ENCODE data around the gene ZC3H12A.
A peak's percentile ranks its signal among the peaks of the same experiment; 100 is the strongest.
"Not testable (repeated sequence)": the region's sequence is repeated elsewhere in the genome, so short reads cannot be mapped to it uniquely, and the experiment has no call there.

ZC3H12A gene

DNA sequence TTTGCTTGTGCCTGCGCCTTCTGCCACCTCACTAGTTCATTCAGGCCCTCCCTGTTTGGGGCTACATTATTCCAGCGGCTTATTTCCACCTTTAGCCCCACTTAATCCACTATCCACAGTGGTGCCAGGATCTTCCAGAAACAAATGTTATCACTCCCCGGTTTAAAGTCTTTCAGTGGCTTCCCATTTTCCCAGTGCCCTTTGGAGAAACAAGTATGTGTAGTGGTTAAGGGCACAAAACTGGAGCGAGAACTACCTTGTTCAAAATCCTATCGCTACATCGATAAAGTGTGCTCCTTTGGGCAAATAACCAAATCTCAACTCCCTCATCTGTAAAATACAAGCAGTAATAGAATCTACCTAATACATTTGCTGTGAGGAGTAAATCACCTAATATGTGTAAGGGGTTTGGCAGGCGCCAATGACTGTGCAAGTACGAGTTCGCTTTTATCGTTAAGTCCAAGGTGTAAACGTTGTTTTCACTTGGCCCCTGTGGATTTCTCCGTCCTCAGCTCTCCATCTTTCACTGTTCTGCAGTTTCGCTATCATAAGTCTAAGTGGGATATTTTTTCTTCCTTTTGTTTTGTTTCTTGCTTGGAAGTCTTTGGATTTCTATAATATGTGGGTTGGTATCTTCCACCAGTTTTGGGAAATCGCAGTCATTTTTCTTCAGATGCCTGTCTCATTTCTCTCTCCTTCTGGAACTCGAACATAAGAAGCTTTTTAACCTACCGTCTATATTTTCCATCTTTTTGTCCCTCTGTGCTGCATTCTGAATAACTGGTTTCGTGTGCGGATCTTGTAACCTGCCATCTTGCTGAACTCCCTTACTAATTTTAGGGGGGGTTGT lies 41.0 kb downstream of the ZC3H12A start:
- Histone ChIP-seq H3K9me3 (ENCODE audit: insufficient read depth, low read length) (no peaks in the 10 kb centered on the region), H3K36me3 (replicated peaks; ENCODE audit: low read depth, low read length) (peaks cover 8% of the 10 kb centered on the region), H3K27ac (ENCODE audit: low read length) (peak overlapping the region; percentile 38; the same call in 1 of the 2 replicates), H4K20me1 (ENCODE audit: insufficient read depth, low read length) (peaks cover 4% of the 10 kb centered on the region; the same call in 1 of the 2 replicates), H3K27me3 (ENCODE audit: low read depth, low read length) (no peaks in the 10 kb centered on the region), H3K4me1 (ENCODE audit: low read length) (peaks cover 10% of the 10 kb centered on the region), H2AFZ (ENCODE audit: low read depth, low read length) (peak overlapping the region; percentile 62; the same call in 1 of the 2 replicates), H3K4me2 (ENCODE audit: low read length) (peak overlapping the region; percentile 97), H3K4me3 (ENCODE audit: low read length) (peak overlapping the region; percentile 92), H3K79me2 (ENCODE audit: low read length) (peaks cover 11% of the 10 kb centered on the region), H3K9ac (ENCODE audit: low read length) (peak overlapping the region; percentile 80)
- TF ChIP-seq, protein P1, sequence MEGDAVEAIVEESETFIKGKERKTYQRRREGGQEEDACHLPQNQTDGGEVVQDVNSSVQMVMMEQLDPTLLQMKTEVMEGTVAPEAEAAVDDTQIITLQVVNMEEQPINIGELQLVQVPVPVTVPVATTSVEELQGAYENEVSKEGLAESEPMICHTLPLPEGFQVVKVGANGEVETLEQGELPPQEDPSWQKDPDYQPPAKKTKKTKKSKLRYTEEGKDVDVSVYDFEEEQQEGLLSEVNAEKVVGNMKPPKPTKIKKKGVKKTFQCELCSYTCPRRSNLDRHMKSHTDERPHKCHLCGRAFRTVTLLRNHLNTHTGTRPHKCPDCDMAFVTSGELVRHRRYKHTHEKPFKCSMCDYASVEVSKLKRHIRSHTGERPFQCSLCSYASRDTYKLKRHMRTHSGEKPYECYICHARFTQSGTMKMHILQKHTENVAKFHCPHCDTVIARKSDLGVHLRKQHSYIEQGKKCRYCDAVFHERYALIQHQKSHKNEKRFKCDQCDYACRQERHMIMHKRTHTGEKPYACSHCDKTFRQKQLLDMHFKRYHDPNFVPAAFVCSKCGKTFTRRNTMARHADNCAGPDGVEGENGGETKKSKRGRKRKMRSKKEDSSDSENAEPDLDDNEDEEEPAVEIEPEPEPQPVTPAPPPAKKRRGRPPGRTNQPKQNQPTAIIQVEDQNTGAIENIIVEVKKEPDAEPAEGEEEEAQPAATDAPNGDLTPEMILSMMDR (IDR thresholded peaks at IDR 0.05; ENCODE audit: low read depth, low read length) = no peak

DNA sequence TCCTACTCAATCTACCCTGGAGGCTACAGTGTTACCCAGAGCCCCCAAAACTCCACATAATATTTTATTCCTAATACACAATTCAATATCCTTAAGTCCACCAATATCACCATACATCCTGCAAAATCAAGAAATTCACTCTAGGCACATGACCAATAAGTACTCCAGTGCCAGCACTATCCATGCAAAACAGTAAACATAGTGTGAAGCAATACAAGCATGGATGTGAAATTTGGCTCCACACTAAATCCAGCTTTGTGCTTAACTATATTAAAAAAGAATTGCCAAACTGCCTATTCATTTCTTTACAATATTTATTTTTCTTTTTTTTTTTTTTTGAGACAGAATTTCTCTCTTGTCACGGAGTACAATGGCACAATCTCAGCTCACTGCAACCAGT lies 43.2 kb downstream of the ZC3H12A start:
- Histone ChIP-seq H3K9me3 (ENCODE audit: insufficient read depth, low read length) (no peaks in the 10 kb centered on the region), H2AFZ (ENCODE audit: low read depth, low read length) (no peak overlapping the region), H4K20me1 (ENCODE audit: insufficient read depth, low read length) (peaks cover 4% of the 10 kb centered on the region; the same call in 1 of the 2 replicates), H3K27me3 (ENCODE audit: low read depth, low read length) (no peaks in the 10 kb centered on the region), H3K9ac (ENCODE audit: low read length) (no peak overlapping the region), H3K27ac (ENCODE audit: low read length) (no peak overlapping the region), H3K4me1 (ENCODE audit: low read length) (peaks cover 10% of the 10 kb centered on the region), H3K4me2 (ENCODE audit: low read length) (no peak overlapping the region), H3K4me3 (ENCODE audit: low read length) (no peak overlapping the region), H3K79me2 (ENCODE audit: low read length) (peaks cover 11% of the 10 kb centered on the region), H3K36me3 (replicated peaks; ENCODE audit: low read depth, low read length) (peaks cover 4% of the 10 kb centered on the region)
- TF ChIP-seq EZH2phosphoT487 (IDR thresholded peaks at IDR 0.05; ENCODE audit: low read depth) = no peak
- TF ChIP-seq, protein P1 (IDR thresholded peaks at IDR 0.05; ENCODE audit: low read depth, low read length) = no peak

DNA sequence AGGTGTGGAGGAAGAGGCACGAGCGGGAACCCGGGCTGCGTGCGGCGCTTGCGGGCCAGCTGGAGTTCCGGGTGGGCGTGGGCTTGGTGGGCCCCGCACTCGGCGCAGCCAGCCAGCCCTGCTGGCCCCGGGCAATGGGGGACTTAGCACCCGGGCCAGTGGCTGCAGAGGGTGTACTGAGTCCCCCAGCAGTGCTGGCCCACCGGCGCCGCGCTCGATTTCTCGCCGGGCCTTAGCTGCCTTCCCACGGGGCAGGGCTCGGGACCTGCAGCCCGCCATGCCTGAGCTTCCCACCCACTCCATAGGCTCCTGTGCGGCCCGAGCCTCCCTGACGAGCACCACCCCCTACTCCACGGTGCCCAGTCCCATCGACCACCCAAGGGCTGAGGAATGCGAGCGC lies 43.9 kb downstream of the ZC3H12A start:
- not testable (repeated sequence) for H3K4me1 ChIP-seq (ENCODE audit: low read length); H3K4me3 ChIP-seq (ENCODE audit: low read length); H3K9ac ChIP-seq (ENCODE audit: low read length); H4K20me1 ChIP-seq (ENCODE audit: insufficient read depth, low read length); H3K27ac ChIP-seq (ENCODE audit: low read length); H3K4me2 ChIP-seq (ENCODE audit: low read length); H2AFZ ChIP-seq (ENCODE audit: low read depth, low read length); H3K36me3 ChIP-seq (replicated peaks; ENCODE audit: low read depth, low read length); H3K79me2 ChIP-seq (ENCODE audit: low read length); H3K27me3 ChIP-seq (ENCODE audit: low read depth, low read length); H3K9me3 ChIP-seq (ENCODE audit: insufficient read depth, low read length)

DNA sequence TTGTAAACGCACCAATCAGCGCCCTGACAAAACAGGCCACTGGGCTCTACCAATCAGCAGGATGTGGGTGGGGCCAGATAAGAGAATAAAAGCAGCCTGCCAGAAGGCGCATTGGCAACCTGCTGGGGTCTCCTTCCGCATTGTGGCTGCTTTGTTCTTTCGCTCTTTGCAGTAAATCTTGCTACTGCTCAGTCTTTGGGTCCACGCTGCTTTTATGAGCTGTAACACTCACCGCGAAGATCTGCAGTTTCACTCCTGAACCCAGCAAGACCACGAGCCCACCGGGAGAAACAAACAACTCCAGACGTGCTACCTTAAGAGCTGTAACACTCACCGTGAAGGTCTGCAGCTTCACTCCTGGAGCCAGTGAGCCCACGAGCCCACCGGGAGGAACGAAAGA lies 44.5 kb downstream of the ZC3H12A start:
- H3K4me3 ChIP-seq (ENCODE audit: low read length); H3K9ac ChIP-seq (ENCODE audit: low read length); H3K27ac ChIP-seq (ENCODE audit: low read length): not testable (repeated sequence)

DNA sequence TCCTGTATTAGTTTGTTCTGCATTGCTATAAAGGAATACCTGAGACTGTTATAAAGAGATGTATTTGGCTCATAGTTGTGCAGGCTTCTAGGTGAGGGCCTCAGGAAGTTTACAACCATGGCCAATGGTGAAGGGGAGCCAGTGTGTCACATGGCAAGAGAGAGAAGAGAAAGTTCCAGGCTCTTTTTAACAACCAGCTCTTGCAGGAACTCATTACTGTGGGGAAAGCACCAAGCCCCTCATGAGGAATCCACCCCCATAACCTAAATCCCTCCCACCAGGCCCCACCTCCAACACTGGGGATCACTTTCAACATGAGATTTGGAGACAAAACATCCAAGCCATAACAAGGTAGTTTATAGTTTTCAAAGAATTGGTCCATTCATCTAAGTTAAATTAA lies 45.2 kb downstream of the ZC3H12A start:
- H3K36me3 ChIP-seq (replicated peaks; ENCODE audit: low read depth, low read length) = no peaks in the 10 kb centered on the region
- H3K27ac ChIP-seq (ENCODE audit: low read length) = no peak overlapping the region
- H3K79me2 ChIP-seq (ENCODE audit: low read length) = no peaks in the 10 kb centered on the region
- no peak overlapping the region for H3K9ac ChIP-seq (ENCODE audit: low read length)
- H3K27me3 ChIP-seq (ENCODE audit: low read depth, low read length) = no peaks in the 10 kb centered on the region
- TF ChIP-seq, protein P1 (IDR thresholded peaks at IDR 0.05; ENCODE audit: low read depth, low read length) = no peak
- no peak for TF ChIP-seq EZH2phosphoT487 (IDR thresholded peaks at IDR 0.05; ENCODE audit: low read depth)
- H3K9me3 ChIP-seq (ENCODE audit: insufficient read depth, low read length) = no peaks in the 10 kb centered on the region
- no peak overlapping the region for H3K4me3 ChIP-seq (ENCODE audit: low read length)
- H3K4me2 ChIP-seq (ENCODE audit: low read length) = no peak overlapping the region
- H2AFZ ChIP-seq (ENCODE audit: low read depth, low read length) = no peak overlapping the region
- H4K20me1 ChIP-seq (ENCODE audit: insufficient read depth, low read length) = no peaks in the 10 kb centered on the region
- peaks cover 4% of the 10 kb centered on the region; the same call in 1 of the 2 replicates for H3K4me1 ChIP-seq (ENCODE audit: low read length)

More for the DNA sequence above, 44.5 kb downstream of the ZC3H12A start:
- not testable (repeated sequence) for H3K36me3 ChIP-seq (replicated peaks; ENCODE audit: low read depth, low read length); H3K4me1 ChIP-seq (ENCODE audit: low read length); H2AFZ ChIP-seq (ENCODE audit: low read depth, low read length); H3K9me3 ChIP-seq (ENCODE audit: insufficient read depth, low read length); H3K27me3 ChIP-seq (ENCODE audit: low read depth, low read length); H3K79me2 ChIP-seq (ENCODE audit: low read length); H4K20me1 ChIP-seq (ENCODE audit: insufficient read depth, low read length); H3K4me2 ChIP-seq (ENCODE audit: low read length)

GRCh38 chr1:37529888-37530287 lies 55.5 kb downstream of the ZC3H12A start:
- not testable (repeated sequence) for H2AFZ ChIP-seq (ENCODE audit: low read depth, low read length); H3K9me3 ChIP-seq (ENCODE audit: insufficient read depth, low read length); H3K9ac ChIP-seq (ENCODE audit: low read length); H3K4me1 ChIP-seq (ENCODE audit: low read length); H3K4me2 ChIP-seq (ENCODE audit: low read length); H3K79me2 ChIP-seq (ENCODE audit: low read length); H3K4me3 ChIP-seq (ENCODE audit: low read length); H3K27ac ChIP-seq (ENCODE audit: low read length); H3K36me3 ChIP-seq (replicated peaks; ENCODE audit: low read depth, low read length); H4K20me1 ChIP-seq (ENCODE audit: insufficient read depth, low read length); H3K27me3 ChIP-seq (ENCODE audit: low read depth, low read length)
